Activated naive CD4-positive, alpha-beta T cell treated with Interleukin-2 at 50 U/mL for 16 hours (primary cell): ENCODE data around the gene MCMBP.

ENCODE experiments used
- DNase-seq: peaks from one replicate; pipeline ENCODE4 v3.0.0-alpha.2; 2020

MCMBP gene

DNA sequence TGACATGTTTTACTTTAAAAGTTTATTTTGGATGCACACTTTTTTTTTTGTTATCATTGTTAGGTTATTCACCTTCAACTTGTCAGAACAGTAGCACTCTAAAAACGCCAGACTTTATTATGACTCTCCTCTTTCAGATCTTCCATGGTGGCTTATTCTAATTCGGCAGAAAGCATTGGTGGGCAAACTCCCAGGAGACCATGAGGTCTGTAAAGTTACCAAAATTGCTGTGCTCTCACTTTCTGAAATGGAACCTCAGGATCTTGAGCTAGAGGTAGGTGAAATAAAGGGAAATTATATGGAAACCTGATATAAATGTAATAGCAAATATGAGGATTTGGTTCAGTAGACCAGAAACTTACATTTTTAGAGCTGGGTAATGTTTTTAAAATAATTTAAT is 91.1 kb downstream of the MCMBP start:
- no peak for DNase-seq

DNA sequence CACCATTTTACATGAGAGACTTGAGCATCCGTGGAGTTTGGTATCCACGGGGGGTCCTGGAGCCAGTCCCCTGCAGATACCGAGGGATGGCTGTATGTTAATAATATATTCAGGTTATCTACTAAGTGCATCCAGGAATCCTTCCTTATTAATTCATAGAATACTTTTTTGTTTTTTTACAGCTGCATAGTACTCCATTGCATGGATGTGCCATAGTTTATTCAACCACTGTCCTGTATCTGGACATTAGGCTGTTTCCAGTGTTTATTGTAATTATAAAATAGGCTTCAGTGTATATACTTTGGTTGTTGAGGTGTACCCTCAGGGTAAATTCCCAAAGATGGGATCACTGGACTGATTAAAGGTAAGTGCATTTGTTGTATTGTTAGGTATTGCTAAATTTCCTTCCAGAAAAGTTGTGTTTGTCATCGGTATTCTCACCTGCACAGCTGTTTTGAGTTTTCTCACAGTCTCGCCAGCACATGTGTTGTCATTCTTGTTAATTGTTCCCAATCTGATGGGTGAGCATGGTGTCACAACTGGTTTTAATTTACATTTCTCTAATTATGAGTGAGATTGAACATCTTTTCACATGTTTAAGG is 91.7 kb downstream of the MCMBP start:
- DNase-seq: no peak
